ENCODE measurements around the gene SRPRA. TPM values are rescaled to one million over a fixed set of nuclear protein-coding genes. Genes with fewer than 3 reads are reported as not detected.
"Not testable (repeated sequence)": the region's sequence is repeated elsewhere in the genome, so short reads cannot be mapped to it uniquely, and the experiment has no call there.

The SRPRA gene
- 56.5 TPM for polyA plus RNA-seq (ENCODE audit: insufficient read length)

DNA sequence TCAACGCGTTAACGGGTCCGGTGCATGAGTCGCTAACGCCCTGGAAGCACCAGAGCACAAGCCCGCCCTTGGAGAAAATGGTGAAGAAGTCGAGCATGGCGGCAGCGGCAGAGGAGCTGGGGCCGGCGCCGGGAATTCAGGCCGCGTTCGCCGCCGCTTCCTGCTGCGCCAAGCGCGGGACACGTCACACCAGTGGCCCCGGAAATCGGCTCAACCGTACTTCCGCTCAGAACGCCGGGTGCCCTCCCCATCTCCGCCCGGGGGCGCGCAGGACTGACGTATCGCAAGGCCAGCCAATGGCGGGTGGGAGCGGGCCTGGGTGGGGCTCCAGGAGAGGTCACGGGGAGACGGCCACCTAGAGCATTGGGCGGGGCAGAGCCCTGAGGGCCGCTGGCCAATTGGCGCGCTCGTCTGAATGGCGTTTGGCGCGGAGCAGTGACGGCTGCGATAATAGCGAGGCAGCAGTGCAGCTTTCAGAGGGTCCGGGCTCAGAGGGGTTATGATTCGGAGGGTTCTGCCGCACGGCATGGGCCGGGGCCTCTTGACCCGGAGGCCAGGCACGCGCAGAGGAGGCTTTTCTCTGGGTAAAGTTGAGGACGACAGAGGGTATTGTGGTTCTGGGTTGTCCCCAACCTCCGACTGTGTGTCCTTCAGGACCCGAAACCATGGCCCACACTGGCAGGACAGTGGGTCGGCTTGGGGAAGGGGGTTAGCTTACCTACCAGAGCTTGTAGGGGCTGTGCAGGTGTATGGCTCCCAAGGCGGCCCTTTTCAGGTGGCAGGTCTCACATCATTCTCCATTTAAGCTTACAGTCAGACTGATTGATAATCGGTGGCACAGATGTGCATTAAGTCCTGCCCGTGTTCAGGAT lies at the start of gene SRPRA, which contains the start of gene FOXRED1:
TSS of gene SRPRA (minus strand) at position 188 of the 872 bp plus-strand sequence. CDS start at position 97, 91 bp downstream.
TSS of gene FOXRED1 (plus strand) at position 447 of the 872 bp plus-strand sequence. CDS start at position 500, 53 bp downstream.
- peak; percentile 87 for DNase-seq (ENCODE audit: low read depth)

- peak; percentile 67 for DNase-seq (ENCODE audit: low read depth)
Observed at GRCh38 chr11:126317756-126318573, 49.3 kb upstream of the SRPRA start.

GRCh38 chr11:126317432-126317755 lies 48.7 kb upstream of the SRPRA start:
- DNase-seq (ENCODE audit: low read depth): no peak

DNA sequence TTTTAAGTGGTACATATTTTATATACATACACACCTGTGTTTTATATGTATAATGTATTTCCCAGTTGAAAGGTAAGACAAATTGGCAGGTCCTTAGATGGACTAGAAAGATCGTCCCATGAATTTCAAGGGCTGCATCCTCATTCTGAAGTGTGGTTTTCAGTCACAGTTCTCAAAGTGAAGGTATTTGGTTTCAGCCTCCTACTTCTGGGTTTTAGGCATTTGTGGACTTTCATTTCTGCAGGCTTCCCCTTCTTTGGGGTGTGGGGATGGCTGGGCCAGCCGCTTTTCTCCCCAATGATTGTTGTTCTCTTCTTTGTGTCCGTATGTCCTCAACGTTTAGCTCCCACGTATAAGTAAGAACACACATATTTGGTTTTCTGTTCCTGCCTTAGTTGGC lies 45.1 kb upstream of the SRPRA start:
- no peak for DNase-seq (ENCODE audit: low read depth)

GRCh38 chr11:126312961-126313360 lies 44.3 kb upstream of the SRPRA start:
- no peak for DNase-seq (ENCODE audit: low read depth)

GRCh38 chr11:126311401-126312291 lies 43.0 kb upstream of the SRPRA start:
- DNase-seq (ENCODE audit: low read depth): no peak

- no peak for DNase-seq (ENCODE audit: low read depth)
Observed at GRCh38 chr11:126310992-126311310, 42.3 kb upstream of the SRPRA start.

DNA sequence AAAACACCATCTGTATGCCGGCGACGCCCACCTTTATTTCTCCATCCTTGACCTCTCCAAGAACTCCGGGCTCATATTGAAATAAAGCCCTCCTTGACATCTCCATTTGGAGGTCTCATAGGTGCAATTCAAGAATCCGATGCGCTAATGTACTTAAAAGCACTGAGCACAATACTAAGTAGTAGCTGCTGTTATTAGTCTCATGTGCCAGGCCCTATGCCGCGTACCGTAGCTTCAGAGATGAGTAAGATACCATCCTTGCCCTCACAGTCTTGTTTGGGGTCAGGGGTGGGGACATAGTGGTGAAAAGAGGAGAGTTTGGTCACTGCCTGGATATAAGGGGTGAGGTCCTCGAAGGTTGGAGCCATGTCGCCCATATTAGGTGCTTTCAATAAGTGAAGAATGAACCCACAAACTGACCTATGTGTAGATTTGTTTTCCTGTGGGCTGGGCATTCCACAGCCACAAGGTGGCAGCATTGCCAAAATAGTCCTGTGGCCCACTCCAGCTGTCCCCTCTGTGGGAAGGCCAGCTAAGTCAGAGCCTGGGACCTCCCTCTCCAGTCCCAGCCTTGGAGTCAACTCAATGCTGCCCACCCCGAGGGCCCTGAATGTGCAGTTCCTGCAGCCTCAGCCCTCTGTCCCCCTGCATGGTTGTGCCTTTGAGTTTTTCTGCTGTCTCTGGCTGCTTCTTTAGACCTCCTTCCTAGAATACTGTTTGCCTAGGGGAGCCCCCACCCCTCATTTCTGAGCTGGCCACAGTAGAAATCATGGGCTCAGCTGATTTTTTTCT lies 41.7 kb upstream of the SRPRA start:
- peak; percentile 62 for DNase-seq (ENCODE audit: low read depth)

GRCh38 chr11:126308771-126309170 lies 40.1 kb upstream of the SRPRA start:
- not testable (repeated sequence) for DNase-seq (ENCODE audit: low read depth)

GRCh38 chr11:126308271-126308671 lies 39.6 kb upstream of the SRPRA start:
- DNase-seq (ENCODE audit: low read depth): no peak

DNA sequence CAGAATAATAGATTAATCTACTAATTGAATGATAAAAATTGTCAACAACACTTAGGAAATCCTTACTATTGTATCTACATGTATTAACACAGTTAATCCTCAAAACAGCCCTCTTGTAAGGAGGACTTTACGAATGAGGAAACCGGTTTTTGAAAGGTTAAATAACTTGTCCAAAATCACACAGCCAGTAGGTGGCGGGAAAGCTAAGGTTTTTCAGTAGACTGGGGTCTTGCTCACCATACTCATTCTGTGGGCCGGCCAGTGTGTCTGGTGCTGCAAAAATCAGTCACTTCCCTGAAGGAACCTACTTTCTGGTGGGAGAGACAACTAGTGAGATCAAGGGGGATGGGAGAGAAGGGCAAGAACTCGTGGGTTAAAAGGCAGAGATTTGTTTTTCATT lies 39.0 kb upstream of the SRPRA start:
- DNase-seq (ENCODE audit: low read depth): no peak

- no peak for DNase-seq (ENCODE audit: low read depth)
Observed at GRCh38 chr11:126305699-126306098, 37.0 kb upstream of the SRPRA start.

- DNase-seq (ENCODE audit: low read depth): no peak
Observed at GRCh38 chr11:126304457-126305075, 35.9 kb upstream of the SRPRA start.

- DNase-seq (ENCODE audit: low read depth): peak; percentile 70
Observed at GRCh38 chr11:126303623-126304456, 35.1 kb upstream of the SRPRA start, which contains the start of gene DCPS. TSS of gene DCPS (plus strand) at chr11:126304060. CDS start at chr11:126304081, 21 bp downstream.

DNA sequence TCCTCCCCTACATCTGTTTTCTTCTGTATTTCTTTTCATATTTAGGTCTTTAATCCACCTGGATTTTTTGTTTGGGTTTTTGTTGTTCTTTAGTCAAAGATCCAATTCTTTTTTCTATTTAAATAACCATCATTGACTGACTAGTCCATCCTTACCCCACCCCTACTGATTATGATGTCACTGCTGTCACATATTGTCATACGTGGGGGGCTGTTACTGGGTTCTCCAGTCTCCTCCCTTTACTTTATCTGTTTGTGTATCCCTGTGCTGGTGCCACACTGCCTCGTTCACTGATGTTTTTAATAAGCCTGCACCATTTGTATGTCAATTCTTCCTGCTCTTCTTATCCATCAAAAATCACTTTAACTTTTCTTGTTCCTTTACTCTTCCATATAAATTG lies 28.3 kb upstream of the SRPRA start:
- no peak for DNase-seq (ENCODE audit: low read depth)

DNA sequence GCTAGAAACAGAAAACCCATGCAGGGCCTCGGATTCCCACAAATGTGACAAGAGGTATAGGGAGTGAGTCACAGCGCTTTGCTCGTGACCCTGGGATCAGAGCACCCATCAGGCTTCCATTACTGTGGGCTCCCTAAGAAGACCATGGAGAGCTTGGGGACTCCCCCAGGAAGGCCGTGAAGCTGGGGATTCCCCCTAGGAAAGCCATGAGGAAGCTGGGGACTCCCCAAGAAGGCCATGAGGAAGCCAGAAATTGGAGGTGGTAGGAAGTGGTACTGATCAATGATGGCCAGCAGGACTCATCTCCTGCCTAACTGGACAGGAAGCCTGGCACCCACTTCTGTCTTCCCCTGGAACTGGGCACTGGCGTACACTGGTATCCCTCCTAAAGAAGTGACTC lies 25.0 kb upstream of the SRPRA start:
- no peak for DNase-seq (ENCODE audit: low read depth)

DNA sequence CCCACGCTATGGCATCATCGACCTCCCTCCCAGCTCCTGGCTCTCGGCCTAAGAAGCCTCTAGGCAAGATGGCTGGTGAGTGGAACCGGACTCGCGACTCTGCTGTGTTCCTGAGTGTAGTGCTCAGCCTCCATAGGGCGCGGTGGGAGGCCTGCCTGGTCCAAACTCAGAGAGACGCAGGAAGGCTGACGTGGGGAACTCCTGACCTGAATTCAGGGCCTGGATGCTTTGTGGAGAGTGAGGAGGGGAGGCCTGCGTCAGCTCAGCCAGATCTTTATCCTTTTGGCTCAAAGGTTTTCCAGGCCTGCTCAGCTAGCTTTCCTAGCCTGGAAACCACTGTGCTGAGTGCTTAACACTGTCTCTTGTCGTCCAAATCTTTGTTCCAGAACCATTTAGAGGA lies 22.2 kb upstream of the SRPRA start:
- no peak for DNase-seq (ENCODE audit: low read depth)

DNA sequence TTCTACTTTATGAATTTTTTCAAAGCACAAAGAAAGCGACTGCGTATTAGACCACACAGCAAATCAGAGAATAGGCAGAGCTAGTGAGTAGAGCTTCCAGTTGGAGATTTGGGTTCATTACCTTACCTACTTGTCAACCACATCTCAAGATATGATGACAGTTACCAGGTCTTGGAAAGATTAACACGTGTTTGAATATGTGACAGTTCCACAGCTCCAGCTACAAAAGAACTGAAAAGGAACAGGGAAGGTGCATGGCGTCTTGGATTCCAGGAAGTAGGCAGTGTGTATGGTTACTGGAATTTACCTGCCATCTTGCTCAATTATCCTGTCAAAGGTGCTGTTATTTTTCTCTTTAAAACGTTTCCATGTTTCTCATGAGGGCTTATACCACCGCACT lies 19.5 kb upstream of the SRPRA start:
- DNase-seq (ENCODE audit: low read depth): no peak

GRCh38 chr11:126284829-126285228 lies 16.1 kb upstream of the SRPRA start:
- DNase-seq (ENCODE audit: low read depth): no peak
